ENCODE results near the gene LRRC8B. TPM values are rescaled to one million over a fixed set of nuclear protein-coding genes. Genes with fewer than 3 reads are reported as not detected.
A peak's percentile ranks its signal among the peaks of the same experiment; 100 is the strongest.

Gene LRRC8B
- polyA plus RNA-seq, 1 of the 3 experiments (the other 2 are of a cell fraction) = 3.7 TPM

GRCh38 chr1:89620664-89621063 is 96.0 kb downstream of the LRRC8B start:
- no peak overlapping the region for H3K4me2 ChIP-seq
- no peak overlapping the region for H2AFZ ChIP-seq (ENCODE audit: low read depth)
- WGBS (ENCODE audit: low lambda C conversion rate) = 92% methylated on average over 3 of the region's 3 CpGs
- H3K36me3 ChIP-seq (replicated peaks in 1 of 2; ENCODE audit: control insufficient read depth in 1 of 2, insufficient read depth in 2 of 2, low read length in 1 of 2) = peaks cover 0 to 4% of the 10 kb centered on the region in 2 experiments
- ChIA-PET POLR2A (no interaction called here), CTCF (interaction anchor here (1.1 to 3.9 kb wide), 3 partner anchors 12 to 26 kb away, joined by 3 to 14 read pairs (median 3); partner anchors contain the start of gene LRRC8C)
- H3K79me2 ChIP-seq (ENCODE audit: insufficient read depth) = no peaks in the 10 kb centered on the region
- H4K20me1 ChIP-seq (ENCODE audit: insufficient read depth) = no peaks in the 10 kb centered on the region
- H3K4me3 ChIP-seq (ENCODE audit: low read depth in 2 of 2, low read length in 1 of 2) = no peak overlapping the region
- H3K27me3 ChIP-seq (ENCODE audit: insufficient read depth) = no peaks in the 10 kb centered on the region
- no peak for DNase-seq
- no peaks in the 10 kb centered on the region for H3K9me3 ChIP-seq
- H3F3A ChIP-seq (replicated peaks; ENCODE audit: insufficient read depth) = no peaks in the 10 kb centered on the region
- no peak overlapping the region for H3K9ac ChIP-seq
- H3K9me2 ChIP-seq = no peaks in the 10 kb centered on the region
- peaks cover 0 to 8% of the 10 kb centered on the region in 2 experiments; a peak in 2 of 4 replicates for H3K4me1 ChIP-seq (ENCODE audit: control insufficient read depth in 1 of 2, insufficient read depth in 2 of 2, low read depth in 1 of 2, low read length in 1 of 2)
- TF ChIP-seq FOSL2 (IDR thresholded peaks at IDR 0.05; ENCODE audit: borderline replicate concordance, low read depth) (no peak), GABPA (IDR thresholded peaks at IDR 0.05; ENCODE audit: low read depth) (no peak), TEAD4 (IDR thresholded peaks at IDR 0.05; ENCODE audit: borderline replicate concordance, insufficient read depth) (no peak)
- no peak overlapping the region for H3K27ac ChIP-seq (ENCODE audit: low read depth in 2 of 2, low read length in 1 of 2)

DNA sequence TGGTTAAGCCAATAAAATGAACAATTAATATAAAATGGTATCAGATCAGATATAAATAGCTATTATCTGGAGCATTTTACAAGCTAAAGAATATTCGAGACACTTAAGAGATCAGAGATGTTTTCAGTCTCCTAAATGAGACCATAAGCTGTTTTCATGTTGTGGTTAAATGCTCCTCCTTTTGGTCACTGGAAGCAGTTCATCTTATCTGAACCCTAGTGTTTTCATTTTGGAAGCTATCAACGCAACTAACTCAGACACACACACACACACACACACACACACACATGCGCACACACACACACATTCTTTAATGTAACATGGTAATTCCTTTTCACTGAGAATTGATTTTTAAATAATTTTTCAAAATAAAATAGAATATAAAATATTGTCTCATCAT is 98.3 kb downstream of the LRRC8B start:
- Histone ChIP-seq H3K27ac (ENCODE audit: low read depth in 2 of 2, low read length in 1 of 2) (no peak overlapping the region), H3F3A (replicated peaks; ENCODE audit: insufficient read depth) (no peaks in the 10 kb centered on the region), H3K79me2 (ENCODE audit: insufficient read depth) (no peaks in the 10 kb centered on the region), H3K27me3 (ENCODE audit: insufficient read depth) (no peaks in the 10 kb centered on the region), H3K9ac (no peak overlapping the region), H3K4me3 (ENCODE audit: low read depth in 2 of 2, low read length in 1 of 2) (no peak overlapping the region), H3K36me3 (replicated peaks in 1 of 2; ENCODE audit: control insufficient read depth in 1 of 2, insufficient read depth in 2 of 2, low read length in 1 of 2) (peaks cover 0 to 4% of the 10 kb centered on the region in 2 experiments), H2AFZ (ENCODE audit: low read depth) (no peak overlapping the region), H3K9me3 (no peaks in the 10 kb centered on the region), H3K4me2 (no peak overlapping the region), H3K4me1 (ENCODE audit: control insufficient read depth in 1 of 2, insufficient read depth in 2 of 2, low read depth in 1 of 2, low read length in 1 of 2) (no peaks in the 10 kb centered on the region; a peak in 2 of 4 replicates), H4K20me1 (ENCODE audit: insufficient read depth) (no peaks in the 10 kb centered on the region), H3K9me2 (no peaks in the 10 kb centered on the region)
- WGBS (ENCODE audit: low lambda C conversion rate) = 85% methylated on average over 3 of the region's 3 CpGs
- peak; percentile 31 for DNase-seq
- CTCF ChIA-PET = interaction anchor here (0.8 to 5.7 kb wide), 15 partner anchors 8 to 150 kb away, joined by 3 to 37 read pairs (median 3); partner anchors contain the start of gene LRRC8C
- POLR2A ChIA-PET = no interaction called here
- TF ChIP-seq, protein P1, sequence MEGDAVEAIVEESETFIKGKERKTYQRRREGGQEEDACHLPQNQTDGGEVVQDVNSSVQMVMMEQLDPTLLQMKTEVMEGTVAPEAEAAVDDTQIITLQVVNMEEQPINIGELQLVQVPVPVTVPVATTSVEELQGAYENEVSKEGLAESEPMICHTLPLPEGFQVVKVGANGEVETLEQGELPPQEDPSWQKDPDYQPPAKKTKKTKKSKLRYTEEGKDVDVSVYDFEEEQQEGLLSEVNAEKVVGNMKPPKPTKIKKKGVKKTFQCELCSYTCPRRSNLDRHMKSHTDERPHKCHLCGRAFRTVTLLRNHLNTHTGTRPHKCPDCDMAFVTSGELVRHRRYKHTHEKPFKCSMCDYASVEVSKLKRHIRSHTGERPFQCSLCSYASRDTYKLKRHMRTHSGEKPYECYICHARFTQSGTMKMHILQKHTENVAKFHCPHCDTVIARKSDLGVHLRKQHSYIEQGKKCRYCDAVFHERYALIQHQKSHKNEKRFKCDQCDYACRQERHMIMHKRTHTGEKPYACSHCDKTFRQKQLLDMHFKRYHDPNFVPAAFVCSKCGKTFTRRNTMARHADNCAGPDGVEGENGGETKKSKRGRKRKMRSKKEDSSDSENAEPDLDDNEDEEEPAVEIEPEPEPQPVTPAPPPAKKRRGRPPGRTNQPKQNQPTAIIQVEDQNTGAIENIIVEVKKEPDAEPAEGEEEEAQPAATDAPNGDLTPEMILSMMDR (IDR thresholded peaks at IDR 0.05) = peak; percentile 36
- 0 out of 2 replicates have a peak, but pooled peaks have one; percentile 28 for TF ChIP-seq SMC3 (IDR thresholded peaks at IDR 0.05; ENCODE audit: low read depth, low read length)
- TF ChIP-seq TCF12 (IDR thresholded peaks at IDR 0.05) = no peak
- peak; percentile 61 for TF ChIP-seq RAD21 (IDR thresholded peaks at IDR 0.05; ENCODE audit: low read length)
- TF ChIP-seq TEAD4 (IDR thresholded peaks at IDR 0.05; ENCODE audit: borderline replicate concordance, insufficient read depth) = no peak
- no peak for TF ChIP-seq YY1 (IDR thresholded peaks at IDR 0.05; ENCODE audit: low read depth)
- TF ChIP-seq, protein P2, sequence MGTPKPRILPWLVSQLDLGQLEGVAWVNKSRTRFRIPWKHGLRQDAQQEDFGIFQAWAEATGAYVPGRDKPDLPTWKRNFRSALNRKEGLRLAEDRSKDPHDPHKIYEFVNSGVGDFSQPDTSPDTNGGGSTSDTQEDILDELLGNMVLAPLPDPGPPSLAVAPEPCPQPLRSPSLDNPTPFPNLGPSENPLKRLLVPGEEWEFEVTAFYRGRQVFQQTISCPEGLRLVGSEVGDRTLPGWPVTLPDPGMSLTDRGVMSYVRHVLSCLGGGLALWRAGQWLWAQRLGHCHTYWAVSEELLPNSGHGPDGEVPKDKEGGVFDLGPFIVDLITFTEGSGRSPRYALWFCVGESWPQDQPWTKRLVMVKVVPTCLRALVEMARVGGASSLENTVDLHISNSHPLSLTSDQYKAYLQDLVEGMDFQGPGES (IDR thresholded peaks at IDR 0.05; ENCODE audit: low read depth, low read length) = no peak
- no peak for TF ChIP-seq FOXM1 (IDR thresholded peaks at IDR 0.05; ENCODE audit: low read depth)
- no peak for TF ChIP-seq JUND (IDR thresholded peaks at IDR 0.05)
